GM23338 (cell line): ENCODE measurements around the gene PLD1. TPM values are rescaled to one million over a fixed set of nuclear protein-coding genes. Genes with fewer than 3 reads are reported as not detected.

Experiments used
- ATAC-seq: fragments of 200-7000 bp; cut with Tn5 transposase; 3 replicates; pipeline ENCODE4 v1.9.1; 2020
- DNase-seq: peaks from one replicate; pipeline ENCODE4 v3.0.0-alpha.2; 2015; ENCODE audit warnings: low spot score
- H2AFZ ChIP-seq: fragments of 200-600 bp; sonication (generic); 2 replicates; pipeline ENCODE4 v1.8.0; 2016; ENCODE audit warnings: antibody characterized with exemption, mild to moderate bottlenecking, moderate library complexity
- H3F3A ChIP-seq: fragments of 200-600 bp; sonication (generic); replicated peaks from 2 replicates; pipeline ENCODE4 v1.8.0; 2017; ENCODE audit warnings: antibody characterized with exemption, mixed run types, low read depth
- H3K27ac ChIP-seq: fragments of 200-600 bp; sonication (generic); 2 replicates; pipeline ENCODE4 v1.6.1; 2016; ENCODE audit warnings: low read depth
- H3K27me3 ChIP-seq: fragments of 200-600 bp; sonication (generic); 2 replicates; pipeline ENCODE4 v1.8.0; 2016; ENCODE audit warnings: mild to moderate bottlenecking, mixed run types, moderate library complexity; ENCODE audit not compliant: insufficient read depth
- H3K36me3 ChIP-seq: fragments of 200-600 bp; sonication (generic); 2 replicates; pipeline ENCODE4 v1.8.0; 2016; ENCODE audit warnings: mild to moderate bottlenecking; ENCODE audit not compliant: insufficient read depth
- H3K4me1 ChIP-seq: fragments of 200-600 bp; sonication (generic); 2 replicates; pipeline ENCODE4 v1.8.0; 2016; ENCODE audit warnings: mild to moderate bottlenecking, moderate library complexity; ENCODE audit not compliant: insufficient read depth
- H3K4me2 ChIP-seq: fragments of 200-600 bp; sonication (generic); 2 replicates; pipeline ENCODE4 v1.7.1; 2017; ENCODE audit warnings: mixed run types
- H3K4me3 ChIP-seq: fragments of 200-600 bp; sonication (generic); 2 replicates; pipeline ENCODE4 v1.6.1; 2016; ENCODE audit warnings: mixed run types
- H3K79me2 ChIP-seq: fragments of 200-600 bp; sonication (generic); replicated peaks from 2 replicates; pipeline ENCODE4 v1.8.0; 2017; ENCODE audit warnings: mild to moderate bottlenecking; ENCODE audit not compliant: insufficient read depth
- H3K9me2 ChIP-seq: fragments of 200-600 bp; sonication (generic); 2 replicates; pipeline ENCODE4 v1.8.0; 2017; ENCODE audit not compliant: insufficient read depth
- H4K20me1 ChIP-seq: fragments of 200-600 bp; sonication (generic); replicated peaks from 2 replicates; pipeline ENCODE4 v1.8.0; 2017; ENCODE audit warnings: mild to moderate bottlenecking; ENCODE audit not compliant: insufficient read depth
- H3K27ac Mint-ChIP-seq: 2 replicates; pipeline ENCODE4 v1.8.0; 2020; ENCODE audit warnings: inconsistent platforms, mild to moderate bottlenecking, moderate library complexity, mixed read lengths
- H3K27me3 Mint-ChIP-seq: 3 replicates; pipeline ENCODE4 v1.8.0; 2022; ENCODE audit warnings: low read depth, mild to moderate bottlenecking, moderate library complexity, mixed read lengths, inconsistent platforms; ENCODE audit not compliant: insufficient read depth, poor library complexity
- H3K36me3 Mint-ChIP-seq: 3 replicates; pipeline ENCODE4 v1.8.0; 2021; ENCODE audit warnings: low read depth, mild to moderate bottlenecking, inconsistent platforms, moderate library complexity, mixed read lengths
- H3K4me1 Mint-ChIP-seq: 3 replicates; pipeline ENCODE4 v1.8.0; 2020; ENCODE audit warnings: mild to moderate bottlenecking, inconsistent platforms, mixed read lengths
- H3K4me3 Mint-ChIP-seq: 3 replicates; pipeline ENCODE4 v1.8.0; 2021; ENCODE audit warnings: moderate library complexity, mild to moderate bottlenecking, inconsistent platforms, mixed read lengths
- H3K9me3 Mint-ChIP-seq: 3 replicates; pipeline ENCODE4 v1.8.0; 2020; ENCODE audit warnings: moderate library complexity, mild to moderate bottlenecking, inconsistent platforms, mixed read lengths
- CREB1 ChIP-seq: fragments of 250-450 bp; sonication (Bioruptor Pico); IDR thresholded peaks from 2 replicates; pipeline ENCODE4 v1.5.0; 2020; ENCODE audit warnings: low read depth, mild to moderate bottlenecking, moderate library complexity
- EZH2phosphoT487 ChIP-seq: fragments of 200-600 bp; sonication (generic); IDR thresholded peaks from one replicate; pipeline ENCODE4 v1.8.1; 2018; ENCODE audit warnings: antibody characterized with exemption; ENCODE audit not compliant: unreplicated experiment
- JUNB ChIP-seq: IDR thresholded peaks from one replicate; pipeline ENCODE4 v1.6.1; 2016; ENCODE audit warnings: antibody characterized with exemption; ENCODE audit not compliant: unreplicated experiment
- NANOG ChIP-seq: IDR thresholded peaks from 2 replicates; pipeline ENCODE4 v1.6.1; 2016; ENCODE audit warnings: antibody characterized with exemption, borderline replicate concordance
- STAT1 ChIP-seq: IDR thresholded peaks from one replicate; pipeline ENCODE4 v1.6.1; 2016; ENCODE audit warnings: antibody characterized with exemption; ENCODE audit not compliant: unreplicated experiment
- ZNF114 ChIP-seq: fragments of 250-450 bp; sonication (Bioruptor Pico); IDR thresholded peaks from 2 replicates; pipeline ENCODE4 v1.5.0; 2020; ENCODE audit warnings: mild to moderate bottlenecking, moderate library complexity
- ZNF331 ChIP-seq: fragments of 250-450 bp; sonication (Bioruptor Pico); IDR thresholded peaks from 2 replicates; pipeline ENCODE4 v1.5.0; 2020; ENCODE audit warnings: low read depth, mild to moderate bottlenecking, moderate library complexity
- polyA plus RNA-seq: library from polyadenylated mRNA; unstranded; fragments of >200 nt; fragmentation: Nextera tagmentation; extraction: Ambion mirVana; gene quantifications from 2 replicates; pipeline ENCODE4 v1.2.1, GENCODE V29; 2016
- total RNA-seq: library from RNA; depleted of rRNA; stranded (reverse); fragments of >200 nt; shearing (Covaris generic); gene quantifications from 2 replicates; pipeline ENCODE4 v1.2.3, GENCODE V29; 2014
- TF ChIP-seq, protein P1 (sequence below): fragments of 250-450 bp; sonication (Bioruptor Pico); IDR thresholded peaks from 2 replicates; pipeline ENCODE4 v1.5.0; 2020; ENCODE audit warnings: mild to moderate bottlenecking, moderate library complexity
- TF ChIP-seq, protein P2 (sequence below): IDR thresholded peaks from one replicate; pipeline ENCODE4 v1.6.1; 2018; ENCODE audit warnings: antibody characterized with exemption; ENCODE audit not compliant: unreplicated experiment

PLD1 gene
- total and polyA plus RNA-seq, 2 experiments from 2014 or later: 1.4 to 2.2 TPM

DNA sequence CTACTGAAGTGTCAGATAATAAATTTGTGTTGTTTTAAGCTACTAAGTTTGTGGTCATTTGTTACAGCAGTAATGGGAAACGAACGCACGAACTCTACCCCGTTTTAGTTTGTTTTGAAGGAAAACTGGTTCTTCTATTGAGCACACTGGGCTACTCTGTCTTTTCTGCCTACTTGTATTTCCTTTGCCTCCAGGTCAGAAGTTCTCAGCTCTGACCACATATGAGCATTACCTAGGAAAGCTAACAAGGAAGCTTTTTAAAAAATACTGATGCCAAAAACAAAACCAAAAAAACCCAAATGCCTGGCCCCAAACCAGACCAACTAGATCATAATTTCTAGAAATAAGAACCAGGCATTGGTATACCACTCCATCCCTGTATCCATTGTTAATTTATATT, 193.5 kb downstream of the PLD1 start:
- Histone ChIP-seq H3F3A (no peaks in the 10 kb centered on the region), H3K27me3 (no peaks in the 10 kb centered on the region), H2AFZ (no peak overlapping the region), H3K4me2 (no peak overlapping the region), H3K4me3 (no peak overlapping the region), H3K79me2 (no peaks in the 10 kb centered on the region), H3K9me2 (no peaks in the 10 kb centered on the region), H3K4me1 (no peaks in the 10 kb centered on the region), H4K20me1 (no peaks in the 10 kb centered on the region), H3K36me3 (no peaks in the 10 kb centered on the region; the same call in 1 of the 2 replicates), H3K27ac (no peak overlapping the region)
- DNase-seq (no peak), ATAC-seq (no peak)
- peaks cover 2% of the 10 kb centered on the region for H3K27me3 Mint-ChIP-seq
- H3K4me1 Mint-ChIP-seq: no peaks in the 10 kb centered on the region
- no peaks in the 10 kb centered on the region for H3K36me3 Mint-ChIP-seq
- H3K4me3 Mint-ChIP-seq: no peak overlapping the region
- no peak overlapping the region for H3K27ac Mint-ChIP-seq
- peaks cover 3% of the 10 kb centered on the region; the same call in 1 of the 3 replicates for H3K9me3 Mint-ChIP-seq
- TF ChIP-seq ZNF114 (CRISPR knock-in tag) (no peak), JUNB (no peak), NANOG (no peak), STAT1 (no peak), EZH2phosphoT487 (no peak), CREB1 (CRISPR knock-in tag) (no peak), ZNF331 (CRISPR knock-in tag) (no peak)
- TF ChIP-seq, protein P1, sequence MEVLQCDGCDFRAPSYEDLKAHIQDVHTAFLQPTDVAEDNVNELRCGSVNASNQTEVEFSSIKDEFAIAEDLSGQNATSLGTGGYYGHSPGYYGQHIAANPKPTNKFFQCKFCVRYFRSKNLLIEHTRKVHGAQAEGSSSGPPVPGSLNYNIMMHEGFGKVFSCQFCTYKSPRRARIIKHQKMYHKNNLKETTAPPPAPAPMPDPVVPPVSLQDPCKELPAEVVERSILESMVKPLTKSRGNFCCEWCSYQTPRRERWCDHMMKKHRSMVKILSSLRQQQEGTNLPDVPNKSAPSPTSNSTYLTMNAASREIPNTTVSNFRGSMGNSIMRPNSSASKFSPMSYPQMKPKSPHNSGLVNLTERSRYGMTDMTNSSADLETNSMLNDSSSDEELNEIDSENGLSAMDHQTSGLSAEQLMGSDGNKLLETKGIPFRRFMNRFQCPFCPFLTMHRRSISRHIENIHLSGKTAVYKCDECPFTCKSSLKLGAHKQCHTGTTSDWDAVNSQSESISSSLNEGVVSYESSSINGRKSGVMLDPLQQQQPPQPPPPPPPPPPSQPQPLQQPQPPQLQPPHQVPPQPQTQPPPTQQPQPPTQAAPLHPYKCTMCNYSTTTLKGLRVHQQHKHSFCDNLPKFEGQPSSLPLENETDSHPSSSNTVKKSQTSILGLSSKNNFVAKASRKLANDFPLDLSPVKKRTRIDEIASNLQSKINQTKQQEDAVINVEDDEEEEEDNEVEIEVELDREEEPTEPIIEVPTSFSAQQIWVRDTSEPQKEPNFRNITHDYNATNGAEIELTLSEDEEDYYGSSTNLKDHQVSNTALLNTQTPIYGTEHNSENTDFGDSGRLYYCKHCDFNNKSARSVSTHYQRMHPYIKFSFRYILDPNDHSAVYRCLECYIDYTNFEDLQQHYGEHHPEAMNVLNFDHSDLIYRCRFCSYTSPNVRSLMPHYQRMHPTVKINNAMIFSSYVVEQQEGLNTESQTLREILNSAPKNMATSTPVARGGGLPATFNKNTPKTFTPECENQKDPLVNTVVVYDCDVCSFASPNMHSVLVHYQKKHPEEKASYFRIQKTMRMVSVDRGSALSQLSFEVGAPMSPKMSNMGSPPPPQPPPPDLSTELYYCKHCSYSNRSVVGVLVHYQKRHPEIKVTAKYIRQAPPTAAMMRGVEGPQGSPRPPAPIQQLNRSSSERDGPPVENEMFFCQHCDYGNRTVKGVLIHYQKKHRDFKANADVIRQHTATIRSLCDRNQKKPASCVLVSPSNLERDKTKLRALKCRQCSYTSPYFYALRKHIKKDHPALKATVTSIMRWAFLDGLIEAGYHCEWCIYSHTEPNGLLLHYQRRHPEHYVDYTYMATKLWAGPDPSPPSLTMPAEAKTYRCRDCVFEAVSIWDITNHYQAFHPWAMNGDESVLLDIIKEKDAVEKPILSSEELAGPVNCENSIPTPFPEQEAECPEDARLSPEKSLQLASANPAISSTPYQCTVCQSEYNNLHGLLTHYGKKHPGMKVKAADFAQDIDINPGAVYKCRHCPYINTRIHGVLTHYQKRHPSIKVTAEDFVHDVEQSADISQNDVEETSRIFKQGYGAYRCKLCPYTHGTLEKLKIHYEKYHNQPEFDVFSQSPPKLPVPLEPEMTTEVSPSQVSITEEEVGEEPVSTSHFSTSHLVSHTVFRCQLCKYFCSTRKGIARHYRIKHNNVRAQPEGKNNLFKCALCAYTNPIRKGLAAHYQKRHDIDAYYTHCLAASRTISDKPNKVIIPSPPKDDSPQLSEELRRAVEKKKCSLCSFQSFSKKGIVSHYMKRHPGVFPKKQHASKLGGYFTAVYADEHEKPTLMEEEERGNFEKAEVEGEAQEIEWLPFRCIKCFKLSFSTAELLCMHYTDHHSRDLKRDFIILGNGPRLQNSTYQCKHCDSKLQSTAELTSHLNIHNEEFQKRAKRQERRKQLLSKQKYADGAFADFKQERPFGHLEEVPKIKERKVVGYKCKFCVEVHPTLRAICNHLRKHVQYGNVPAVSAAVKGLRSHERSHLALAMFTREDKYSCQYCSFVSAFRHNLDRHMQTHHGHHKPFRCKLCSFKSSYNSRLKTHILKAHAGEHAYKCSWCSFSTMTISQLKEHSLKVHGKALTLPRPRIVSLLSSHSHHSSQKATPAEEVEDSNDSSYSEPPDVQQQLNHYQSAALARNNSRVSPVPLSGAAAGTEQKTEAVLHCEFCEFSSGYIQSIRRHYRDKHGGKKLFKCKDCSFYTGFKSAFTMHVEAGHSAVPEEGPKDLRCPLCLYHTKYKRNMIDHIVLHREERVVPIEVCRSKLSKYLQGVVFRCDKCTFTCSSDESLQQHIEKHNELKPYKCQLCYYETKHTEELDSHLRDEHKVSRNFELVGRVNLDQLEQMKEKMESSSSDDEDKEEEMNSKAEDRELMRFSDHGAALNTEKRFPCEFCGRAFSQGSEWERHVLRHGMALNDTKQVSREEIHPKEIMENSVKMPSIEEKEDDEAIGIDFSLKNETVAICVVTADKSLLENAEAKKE (CRISPR knock-in tag): no peak
- TF ChIP-seq, protein P2, sequence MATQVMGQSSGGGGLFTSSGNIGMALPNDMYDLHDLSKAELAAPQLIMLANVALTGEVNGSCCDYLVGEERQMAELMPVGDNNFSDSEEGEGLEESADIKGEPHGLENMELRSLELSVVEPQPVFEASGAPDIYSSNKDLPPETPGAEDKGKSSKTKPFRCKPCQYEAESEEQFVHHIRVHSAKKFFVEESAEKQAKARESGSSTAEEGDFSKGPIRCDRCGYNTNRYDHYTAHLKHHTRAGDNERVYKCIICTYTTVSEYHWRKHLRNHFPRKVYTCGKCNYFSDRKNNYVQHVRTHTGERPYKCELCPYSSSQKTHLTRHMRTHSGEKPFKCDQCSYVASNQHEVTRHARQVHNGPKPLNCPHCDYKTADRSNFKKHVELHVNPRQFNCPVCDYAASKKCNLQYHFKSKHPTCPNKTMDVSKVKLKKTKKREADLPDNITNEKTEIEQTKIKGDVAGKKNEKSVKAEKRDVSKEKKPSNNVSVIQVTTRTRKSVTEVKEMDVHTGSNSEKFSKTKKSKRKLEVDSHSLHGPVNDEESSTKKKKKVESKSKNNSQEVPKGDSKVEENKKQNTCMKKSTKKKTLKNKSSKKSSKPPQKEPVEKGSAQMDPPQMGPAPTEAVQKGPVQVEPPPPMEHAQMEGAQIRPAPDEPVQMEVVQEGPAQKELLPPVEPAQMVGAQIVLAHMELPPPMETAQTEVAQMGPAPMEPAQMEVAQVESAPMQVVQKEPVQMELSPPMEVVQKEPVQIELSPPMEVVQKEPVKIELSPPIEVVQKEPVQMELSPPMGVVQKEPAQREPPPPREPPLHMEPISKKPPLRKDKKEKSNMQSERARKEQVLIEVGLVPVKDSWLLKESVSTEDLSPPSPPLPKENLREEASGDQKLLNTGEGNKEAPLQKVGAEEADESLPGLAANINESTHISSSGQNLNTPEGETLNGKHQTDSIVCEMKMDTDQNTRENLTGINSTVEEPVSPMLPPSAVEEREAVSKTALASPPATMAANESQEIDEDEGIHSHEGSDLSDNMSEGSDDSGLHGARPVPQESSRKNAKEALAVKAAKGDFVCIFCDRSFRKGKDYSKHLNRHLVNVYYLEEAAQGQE: no peak
